LNCAP (cell line): ENCODE data around the gene STEAP1B.

ENCODE experiments used
- TF ChIP-seq, protein P1 (sequence below): fragments of 450-650 bp; IDR thresholded peaks from 2 replicates; pipeline ENCODE4 v1.5.1; 2017; ENCODE audit warnings: mild to moderate bottlenecking

The STEAP1B gene

DNA sequence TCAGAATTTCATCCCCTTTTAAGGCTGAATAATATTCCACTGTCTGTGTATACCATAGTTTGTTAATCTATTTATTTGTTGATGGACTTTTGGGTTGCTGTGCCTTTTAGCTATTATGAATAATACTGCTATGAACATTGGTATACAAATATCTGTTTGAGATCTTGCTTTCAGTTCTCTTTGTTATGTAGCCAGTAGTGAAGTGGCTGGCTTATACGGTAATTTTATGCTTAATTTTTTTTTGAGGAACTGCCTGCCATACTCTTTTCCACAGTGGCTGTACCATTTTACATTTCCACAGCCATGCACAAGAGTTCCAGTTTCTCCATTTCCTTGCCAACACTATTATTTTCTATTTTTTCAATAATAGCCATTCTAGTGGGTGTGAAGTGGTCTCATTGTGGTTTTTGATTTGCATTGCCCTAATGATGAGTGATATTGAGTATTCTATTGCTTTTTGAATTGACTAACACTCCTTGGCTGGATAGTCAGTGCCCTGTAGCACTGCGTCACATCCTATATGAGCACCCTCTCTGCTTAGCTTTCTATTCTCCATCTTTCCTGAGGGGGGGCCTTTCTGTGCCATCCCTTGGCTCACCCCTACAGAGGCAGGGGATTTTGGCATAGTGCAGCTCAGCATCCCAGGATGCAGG is 113.7 kb downstream of the STEAP1B start:
- TF ChIP-seq, protein P1, sequence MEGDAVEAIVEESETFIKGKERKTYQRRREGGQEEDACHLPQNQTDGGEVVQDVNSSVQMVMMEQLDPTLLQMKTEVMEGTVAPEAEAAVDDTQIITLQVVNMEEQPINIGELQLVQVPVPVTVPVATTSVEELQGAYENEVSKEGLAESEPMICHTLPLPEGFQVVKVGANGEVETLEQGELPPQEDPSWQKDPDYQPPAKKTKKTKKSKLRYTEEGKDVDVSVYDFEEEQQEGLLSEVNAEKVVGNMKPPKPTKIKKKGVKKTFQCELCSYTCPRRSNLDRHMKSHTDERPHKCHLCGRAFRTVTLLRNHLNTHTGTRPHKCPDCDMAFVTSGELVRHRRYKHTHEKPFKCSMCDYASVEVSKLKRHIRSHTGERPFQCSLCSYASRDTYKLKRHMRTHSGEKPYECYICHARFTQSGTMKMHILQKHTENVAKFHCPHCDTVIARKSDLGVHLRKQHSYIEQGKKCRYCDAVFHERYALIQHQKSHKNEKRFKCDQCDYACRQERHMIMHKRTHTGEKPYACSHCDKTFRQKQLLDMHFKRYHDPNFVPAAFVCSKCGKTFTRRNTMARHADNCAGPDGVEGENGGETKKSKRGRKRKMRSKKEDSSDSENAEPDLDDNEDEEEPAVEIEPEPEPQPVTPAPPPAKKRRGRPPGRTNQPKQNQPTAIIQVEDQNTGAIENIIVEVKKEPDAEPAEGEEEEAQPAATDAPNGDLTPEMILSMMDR, result no peak

DNA sequence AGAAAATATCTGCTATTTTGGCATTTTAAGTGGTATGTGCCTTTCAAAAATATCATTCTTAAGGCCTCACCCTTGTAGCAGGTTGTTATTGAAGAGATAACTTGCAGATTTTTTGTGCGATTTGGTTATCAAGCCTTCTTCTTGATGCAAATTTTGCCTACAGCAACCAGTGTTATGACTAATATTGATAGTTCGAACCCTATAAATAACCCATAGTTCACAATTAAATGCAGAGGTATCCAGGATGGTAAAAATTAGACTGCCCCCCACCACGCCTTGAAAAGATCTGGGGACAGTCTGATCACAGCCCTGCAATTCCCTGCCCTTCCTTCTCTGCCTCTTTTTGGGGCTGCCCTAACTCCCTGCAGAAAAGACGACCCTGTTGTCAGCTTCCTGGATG is 114.7 kb downstream of the STEAP1B start:
- TF ChIP-seq, protein P1, result no peak

DNA sequence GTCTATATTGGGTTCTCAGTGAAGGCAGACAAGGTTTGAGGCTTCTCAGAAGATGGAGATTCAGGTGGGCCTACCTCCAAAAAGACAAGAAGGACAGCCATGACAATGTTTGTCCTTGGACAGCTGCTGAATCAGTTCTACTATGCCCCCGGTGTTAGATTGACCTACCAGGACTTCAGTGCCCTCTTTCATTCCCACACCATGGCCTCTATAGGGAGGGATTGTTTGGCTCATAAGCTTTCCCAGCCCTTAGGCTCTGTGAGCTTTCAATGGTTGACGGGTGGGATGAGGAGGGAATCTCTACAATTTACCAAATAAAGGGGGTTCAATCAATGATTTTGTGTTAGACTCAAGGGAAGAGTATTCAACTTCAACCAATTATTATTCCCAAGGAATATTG is 119.7 kb downstream of the STEAP1B start:
- TF ChIP-seq, protein P1, result no peak

DNA sequence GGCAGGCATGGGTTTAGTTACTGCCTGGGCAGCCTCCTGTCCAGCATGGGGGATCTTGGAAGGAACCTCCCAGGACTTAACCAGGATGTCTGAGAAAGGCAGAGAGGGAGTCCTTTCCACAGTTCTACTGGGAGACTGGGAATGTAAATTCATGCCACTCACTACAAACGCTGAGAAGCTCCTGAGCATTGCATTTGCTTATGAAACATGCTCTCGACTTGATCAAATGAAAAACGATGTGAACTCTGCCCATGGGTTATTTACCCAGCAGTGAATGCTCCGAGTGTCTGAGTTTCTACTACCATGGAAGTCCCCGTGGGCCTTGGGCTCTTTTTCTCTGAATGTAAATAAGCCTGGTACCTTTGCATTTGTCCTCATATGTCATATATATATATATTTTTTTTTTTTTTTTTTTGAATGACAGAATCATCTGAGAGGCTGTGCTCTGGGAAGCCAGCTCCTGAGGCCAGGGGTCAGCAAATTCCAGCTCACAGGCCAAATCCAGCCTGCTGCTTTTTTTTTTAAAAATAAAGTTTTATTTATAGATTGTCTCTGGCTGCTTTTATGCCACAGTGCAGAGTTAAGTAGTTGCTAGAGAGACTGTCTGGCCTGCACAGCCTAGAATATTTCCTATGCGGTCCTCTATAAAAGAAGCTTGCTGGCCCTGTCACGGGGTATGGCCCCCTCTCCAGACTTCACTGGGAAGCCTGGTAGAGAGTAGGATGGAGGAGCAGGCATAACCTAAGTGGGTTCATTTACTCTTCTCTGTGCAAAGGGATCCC is 121.6 kb downstream of the STEAP1B start:
- TF ChIP-seq, protein P1, result no peak

DNA sequence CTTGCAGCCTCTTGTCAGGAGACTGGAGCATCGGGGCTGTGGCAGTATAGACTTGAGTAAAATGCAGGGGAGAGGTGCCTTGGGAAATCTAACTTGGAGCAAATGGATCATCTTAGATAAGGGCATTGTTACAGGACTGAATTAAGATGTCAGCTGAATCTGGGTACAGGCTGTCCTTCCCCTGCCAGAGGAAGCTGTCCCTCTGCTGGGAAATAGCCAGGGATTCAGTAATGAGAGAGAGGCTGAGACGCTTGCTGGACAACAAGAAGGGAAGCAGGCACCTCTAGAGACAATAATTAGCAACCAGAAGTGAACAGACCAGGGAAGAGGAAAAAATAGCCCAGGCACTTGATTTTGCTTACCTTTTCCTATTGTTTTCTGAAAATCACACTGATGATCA is 122.3 kb downstream of the STEAP1B start:
- TF ChIP-seq, protein P1, result no peak

DNA sequence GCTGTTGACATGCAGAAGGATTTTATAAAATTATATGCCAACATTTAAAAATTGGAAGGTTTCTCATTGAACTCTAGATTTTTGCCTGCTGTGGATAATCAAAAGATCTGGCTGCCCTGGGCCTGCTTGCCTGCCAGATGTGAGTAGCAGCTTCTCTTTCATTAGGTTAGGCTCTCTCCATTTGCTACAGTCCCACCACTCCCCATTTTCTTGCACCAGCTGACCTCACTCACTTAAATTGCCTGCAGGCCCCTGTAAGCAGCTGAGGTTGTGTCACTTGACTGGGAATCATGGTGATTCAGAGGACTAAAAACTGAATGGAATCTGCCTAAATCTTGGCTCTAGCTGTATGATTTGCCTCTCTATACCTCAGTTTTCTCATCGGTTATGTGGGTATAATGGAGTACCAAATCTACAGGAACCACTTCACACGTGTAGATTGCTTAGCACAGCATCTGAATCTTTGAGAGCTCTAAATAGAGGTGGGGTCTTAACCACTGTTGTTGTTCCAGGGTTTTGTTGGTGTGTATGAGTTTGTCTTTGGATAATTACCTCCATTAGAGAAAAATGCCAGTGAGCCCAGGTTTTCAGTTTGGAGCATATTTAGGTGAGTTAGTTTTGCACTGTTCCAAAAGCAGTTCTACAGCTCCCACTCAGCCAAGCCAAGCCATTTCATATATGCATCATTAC is 124.5 kb downstream of the STEAP1B start:
- TF ChIP-seq, protein P1, result no peak

DNA sequence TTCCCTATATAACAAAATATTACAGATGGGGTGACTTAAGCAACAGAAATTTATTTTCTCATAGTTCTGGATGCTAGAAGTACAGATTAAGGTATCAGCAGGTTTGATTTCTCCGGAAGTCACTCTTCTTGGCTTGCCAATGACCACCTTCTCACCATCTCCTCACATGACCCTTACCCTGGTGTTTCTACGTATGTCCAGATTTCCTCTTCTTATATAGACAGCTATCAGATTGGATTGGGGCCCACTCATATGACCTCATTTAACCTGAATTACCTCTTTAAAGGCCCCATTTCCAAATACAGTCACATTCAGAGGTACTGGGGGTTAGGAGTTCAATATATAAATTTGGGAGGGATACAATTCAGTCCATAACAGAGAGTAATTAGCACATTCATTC is 126.1 kb downstream of the STEAP1B start:
- TF ChIP-seq, protein P1, result no peak
